Peyer's patch (tissue), 4 donors: ENCODE measurements around the gene JADE3.

ENCODE experiments used
- CTCF ChIP-seq, 6 experiments: fragments of 450-650 bp in 4 of 6; fragments of 200-600 bp in 2 of 6; sonication (generic) in 1 of 6; IDR thresholded peaks; one replicate each; pipeline ENCODE4 v1.5.1; 2017 to 2019; ENCODE audit warnings: antibody characterized with exemption in 6 of 6, mild to moderate bottlenecking in 3 of 6, moderate library complexity in 1 of 6
- POLR2A ChIP-seq, 2 donors: fragments of 450-650 bp; IDR thresholded peaks; one replicate each; pipeline ENCODE4 v1.5.1; 2017; ENCODE audit warnings: antibody characterized with exemption in 2 of 2, mild to moderate bottlenecking in 2 of 2, moderate library complexity in 2 of 2

- no peak for TF ChIP-seq CTCF (IDR thresholded peaks at IDR 0.05)
- no peak for TF ChIP-seq POLR2A (IDR thresholded peaks at IDR 0.05)
Measured at GRCh38 chrX:46910415-46910814, 1.8 kb upstream of the JADE3 start.
